Body of pancreas (tissue), 4 donors: ENCODE measurements around the gene TSLP.
A peak's percentile ranks its signal among the peaks of the same experiment; 100 is the strongest.

Experiments used
- CTCF ChIP-seq, 7 experiments: fragments of 450-650 bp in 4 of 7; fragments of 200-600 bp in 3 of 7; sonication (generic) in 3 of 7; IDR thresholded peaks; one replicate each; pipeline ENCODE4 v1.5.1; 2016 to 2019; ENCODE audit warnings: antibody characterized with exemption in 7 of 7
- POLR2A ChIP-seq, 3 donors: fragments of 450-650 bp; IDR thresholded peaks; one replicate each; pipeline ENCODE4 v1.6.1; 2016; ENCODE audit warnings: antibody characterized with exemption in 3 of 3, mild to moderate bottlenecking in 2 of 3

DNA sequence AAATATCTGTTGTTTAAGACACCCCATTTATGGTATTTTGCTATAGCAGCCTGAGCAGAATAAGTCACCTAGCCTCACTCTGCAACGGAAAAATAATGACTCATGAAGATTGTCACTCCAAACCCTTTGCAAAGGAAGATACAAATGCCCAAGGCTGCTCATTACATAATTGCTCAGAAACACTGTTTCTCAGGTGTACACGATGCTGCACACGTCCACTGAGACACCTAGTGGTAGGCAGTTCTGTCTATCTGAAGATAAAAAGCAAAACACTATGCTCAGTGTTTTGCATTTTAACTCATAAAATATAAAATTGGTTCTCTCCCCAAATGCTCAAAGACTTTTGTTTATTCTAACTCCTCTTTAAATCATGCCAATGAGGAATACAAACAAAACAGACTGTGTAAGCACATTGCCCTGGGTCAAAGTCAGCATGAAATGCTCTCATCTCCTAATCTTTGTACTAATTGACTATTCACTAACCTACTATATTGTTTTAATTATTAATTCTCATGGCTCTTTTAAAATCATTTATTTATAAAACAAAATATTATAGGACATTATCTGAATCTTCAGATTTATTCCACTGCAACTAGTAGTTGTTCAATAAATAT is 7.7 kb upstream of the TSLP start:
- TF ChIP-seq POLR2A (IDR thresholded peaks at IDR 0.05) (no peak), CTCF (IDR thresholded peaks at IDR 0.05) (peak in 1 of 7 experiments; percentile 24)
